GM21723 (cell line): ENCODE data around the gene OR1I1.
"Not testable (repeated sequence)": the region's sequence is repeated elsewhere in the genome, so short reads cannot be mapped to it uniquely, and the experiment has no call there.

Experiments used
- ATAC-seq: cut with Tn5 transposase; IDR thresholded peaks from one replicate; pipeline ENCODE4 v1.9.1; 2021; ENCODE audit warnings: mild to moderate bottlenecking, moderate library complexity; ENCODE audit not compliant: unreplicated experiment

Gene OR1I1

DNA sequence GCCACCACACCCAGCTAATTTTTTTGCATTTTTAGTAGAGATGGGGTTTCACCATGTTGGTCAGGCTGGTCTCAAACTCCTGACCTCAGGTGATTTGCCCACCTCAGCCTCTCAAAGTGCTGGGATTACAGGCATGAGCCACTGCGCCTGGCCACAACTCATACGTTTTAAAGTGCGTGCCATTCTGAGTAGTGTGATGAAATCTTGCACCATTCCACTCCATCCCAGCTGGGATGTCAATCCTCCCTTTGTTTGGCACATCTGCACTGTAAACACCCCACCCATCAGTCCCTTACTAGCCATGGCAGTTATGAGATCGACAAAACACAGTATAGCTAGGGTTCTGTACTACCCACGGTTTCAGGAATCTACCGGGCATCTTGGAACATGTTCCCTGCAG lies 16.0 kb downstream of the OR1I1 start:
- not testable (repeated sequence) for ATAC-seq

DNA sequence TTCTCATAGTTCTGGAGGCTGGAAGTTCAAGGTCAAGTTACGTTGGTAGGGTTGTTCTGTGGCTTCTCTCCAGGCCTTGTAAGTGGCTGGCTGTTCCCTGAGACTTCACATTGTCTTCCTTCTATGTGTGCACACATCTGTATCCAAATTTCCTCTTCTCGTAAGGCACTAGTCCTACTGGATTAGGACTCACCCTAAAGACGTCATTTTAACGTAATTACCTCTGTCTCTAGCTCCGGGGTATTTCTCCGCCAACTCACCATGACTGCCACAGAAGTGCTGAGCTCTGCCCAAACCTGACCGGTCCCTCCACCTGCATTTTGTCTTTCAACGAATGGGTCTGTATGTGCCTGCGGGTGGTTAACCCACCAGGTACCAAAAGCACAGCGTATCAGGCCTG lies 16.4 kb downstream of the OR1I1 start:
- ATAC-seq, result no peak

DNA sequence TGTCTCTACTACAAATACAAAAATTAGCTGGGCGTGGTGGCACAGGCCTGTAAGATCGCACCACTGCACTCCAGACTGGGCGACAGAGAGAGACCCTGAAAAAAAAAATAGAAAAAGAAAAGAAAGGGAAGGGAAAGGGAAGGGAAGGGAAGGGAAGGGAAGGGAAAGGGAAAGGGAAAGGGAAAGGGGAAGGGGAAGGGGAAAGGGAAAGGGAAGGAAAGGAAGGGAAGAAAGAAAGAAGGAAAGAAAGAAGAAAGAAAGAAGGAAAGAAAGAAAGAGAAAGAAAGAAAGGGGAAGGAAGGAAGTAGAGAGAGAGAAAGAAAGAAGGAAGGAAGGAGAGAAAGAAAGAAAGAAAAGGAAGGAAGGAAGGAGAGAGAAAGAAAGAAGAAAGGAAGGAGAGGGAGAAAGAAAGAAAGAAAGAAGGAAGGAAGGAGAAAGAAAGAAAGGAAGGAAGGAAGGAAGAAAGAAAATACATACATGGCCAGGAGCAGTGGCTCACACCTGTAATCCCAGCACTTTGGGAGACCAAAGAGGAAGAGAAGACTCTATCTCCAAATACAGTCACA lies 17.1 kb downstream of the OR1I1 start:
- ATAC-seq, result no peak

DNA sequence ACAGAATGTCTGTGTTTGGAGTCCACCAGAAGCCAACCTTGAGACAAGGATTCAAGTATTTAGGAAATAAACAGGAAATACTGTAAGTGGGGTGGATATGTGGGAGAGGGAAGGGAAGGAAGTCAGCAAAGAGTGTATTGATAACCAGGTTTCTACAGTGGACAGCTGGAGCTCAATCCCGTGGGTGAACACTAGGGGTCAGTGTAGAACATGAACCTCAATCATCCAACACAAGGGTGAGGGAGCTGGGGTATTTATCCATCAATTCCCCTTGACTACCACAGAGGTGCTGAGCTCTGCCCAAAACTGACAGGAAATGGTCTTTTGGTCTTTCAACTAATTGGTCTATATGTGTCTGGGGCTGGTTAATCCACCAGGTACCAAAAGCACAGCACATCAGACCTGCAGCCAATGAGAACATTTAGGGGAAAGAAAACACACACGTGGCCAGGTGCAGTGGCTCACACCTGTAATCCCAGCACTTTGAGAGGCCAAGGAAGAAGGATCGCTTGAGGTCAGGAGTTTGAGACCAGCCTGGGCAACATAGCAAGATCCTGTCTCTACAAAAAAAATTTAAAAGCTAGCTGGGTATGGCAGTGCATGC lies 19.6 kb downstream of the OR1I1 start:
- no peak for ATAC-seq

DNA sequence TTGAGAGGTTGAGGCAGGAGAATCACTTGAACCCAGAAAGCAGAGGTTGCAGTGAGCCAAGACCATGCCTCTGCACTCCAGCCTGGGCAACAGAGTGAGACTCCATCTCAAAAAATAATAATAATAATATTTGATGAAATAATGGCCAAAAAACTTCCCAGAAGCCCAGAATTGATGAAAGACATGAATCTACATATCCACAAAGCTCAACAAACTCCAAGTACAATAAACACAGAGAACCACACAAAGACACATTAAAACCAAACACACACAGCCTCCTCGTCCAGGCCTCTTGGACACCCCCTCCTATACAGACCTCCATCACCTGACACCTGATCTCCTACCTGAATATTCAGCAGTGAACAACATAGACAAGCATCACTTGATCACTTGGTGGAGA lies 22.0 kb downstream of the OR1I1 start:
- ATAC-seq, result no peak

DNA sequence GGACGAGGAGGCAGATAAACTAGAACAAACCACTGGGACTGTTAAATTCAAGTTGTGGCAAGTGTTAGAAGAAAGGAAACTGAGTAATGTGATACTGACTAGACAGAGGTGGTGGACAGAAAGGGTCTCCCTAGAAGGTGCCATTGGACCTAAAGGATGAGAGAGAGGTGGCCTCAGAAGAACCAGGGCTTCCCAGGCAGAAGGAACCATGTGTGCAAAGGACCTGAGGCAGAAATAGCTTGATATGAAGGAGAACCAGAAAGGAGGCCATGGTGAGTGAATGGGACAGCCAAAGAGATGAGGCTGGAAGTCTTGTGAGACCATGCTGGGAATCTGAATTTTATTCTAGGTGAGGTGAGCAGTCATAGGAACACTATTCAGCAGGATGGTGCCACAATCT lies 22.4 kb downstream of the OR1I1 start:
- ATAC-seq, result no peak

DNA sequence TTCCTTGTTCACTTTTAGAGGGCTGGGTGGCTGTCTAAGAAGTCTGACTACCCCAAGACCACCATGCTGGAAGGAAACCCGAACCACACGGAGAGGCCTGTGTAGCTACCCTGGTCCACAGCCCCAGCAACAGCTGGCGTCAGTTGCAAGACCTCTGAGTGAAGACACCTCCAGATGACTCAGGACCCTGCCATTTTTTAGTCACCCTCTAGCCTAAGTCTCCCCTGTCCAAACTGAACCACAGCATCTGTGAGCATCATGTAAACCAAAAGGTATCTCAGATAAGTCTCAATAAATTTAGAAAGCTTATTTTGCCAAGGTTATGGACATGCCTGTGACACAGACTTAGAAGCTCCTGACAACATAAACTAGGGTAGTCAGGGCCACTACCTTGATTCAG lies 23.0 kb downstream of the OR1I1 start:
- no peak for ATAC-seq

DNA sequence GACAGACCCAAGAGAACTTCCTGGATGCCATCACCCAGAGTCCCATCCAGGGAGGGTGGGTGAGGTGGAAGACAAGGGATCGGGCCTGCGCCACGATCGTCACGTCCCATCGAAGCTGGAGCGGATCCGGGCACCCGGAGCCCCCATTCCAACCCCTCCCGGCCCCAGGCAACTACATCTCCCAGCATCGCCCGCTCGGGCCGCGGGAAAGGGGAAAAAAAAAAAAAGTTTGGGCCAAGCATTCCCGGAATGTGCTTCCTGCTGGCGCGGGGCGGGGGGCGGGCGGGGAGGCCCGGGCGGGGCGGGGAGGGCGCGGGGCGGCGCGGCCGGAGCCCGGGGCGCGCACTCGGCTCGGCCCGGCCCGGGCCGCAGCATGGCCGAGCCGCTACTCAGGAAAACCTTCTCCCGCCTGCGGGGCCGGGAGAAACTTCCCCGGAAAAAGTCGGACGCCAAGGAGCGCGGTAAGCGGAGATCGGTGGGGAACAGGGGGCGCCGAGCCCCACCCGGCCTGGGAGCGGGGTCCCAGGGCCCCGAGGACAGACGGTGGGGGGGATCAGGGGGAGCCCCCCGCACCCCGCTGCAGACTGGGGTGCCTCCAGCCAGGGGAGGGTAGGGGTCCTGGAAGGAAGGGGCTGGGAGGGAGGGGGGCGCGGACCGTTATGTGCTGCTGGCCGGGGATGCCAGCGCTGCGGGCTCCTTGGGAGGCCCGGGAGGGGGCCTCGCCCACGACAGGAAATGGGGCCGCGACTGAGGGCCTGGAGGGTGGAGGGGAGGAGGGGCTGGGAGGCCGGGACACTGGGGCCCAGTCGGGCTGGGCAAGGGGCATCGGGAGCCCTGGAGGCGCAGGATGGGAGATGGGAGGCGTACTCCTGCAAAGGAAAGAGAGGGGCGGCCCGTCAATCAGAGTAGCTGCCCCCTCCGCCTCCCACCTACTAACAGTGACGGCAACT lies 25.3 kb downstream of the OR1I1 start, which contains the start of gene SYDE1:
SYDE1 (plus strand) TSS at position 341 of the 950 bp plus-strand sequence; CDS start at position 374, 33 bp downstream.
- ATAC-seq, result no peak

DNA sequence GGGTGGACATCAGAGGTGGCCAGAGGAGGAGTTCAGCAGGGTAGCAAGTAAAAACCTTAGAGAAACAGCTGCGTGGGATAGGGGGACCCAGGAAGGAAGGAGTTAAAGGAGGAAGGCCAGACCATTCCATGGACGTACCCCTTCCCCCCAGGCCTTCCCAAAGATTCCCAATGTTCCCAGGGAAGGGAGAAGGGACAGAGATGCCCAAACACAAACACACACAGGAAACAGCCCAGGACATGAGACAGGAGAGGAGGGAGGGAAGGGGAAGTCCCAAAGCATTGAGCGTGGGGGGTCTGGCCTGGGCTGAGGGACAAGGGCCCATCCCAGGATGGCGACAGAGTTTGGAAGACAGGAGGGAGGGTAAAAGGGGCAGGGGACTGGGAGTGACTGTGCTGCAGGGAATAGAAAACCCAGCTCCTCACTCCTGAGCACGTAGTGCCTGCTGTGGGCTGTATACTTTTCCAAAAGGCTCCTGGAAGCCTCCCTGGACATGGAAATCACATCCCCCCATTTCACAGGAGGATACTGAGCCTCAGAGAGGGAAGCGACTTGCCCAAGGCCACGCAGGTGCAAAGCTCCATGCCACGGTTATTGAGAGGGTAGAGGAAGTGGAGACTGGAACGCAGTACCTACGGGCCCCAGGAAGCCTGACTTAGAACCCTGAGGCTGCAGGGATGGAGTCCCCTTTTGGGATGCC lies 26.3 kb downstream of the OR1I1 start:
- no peak for ATAC-seq

DNA sequence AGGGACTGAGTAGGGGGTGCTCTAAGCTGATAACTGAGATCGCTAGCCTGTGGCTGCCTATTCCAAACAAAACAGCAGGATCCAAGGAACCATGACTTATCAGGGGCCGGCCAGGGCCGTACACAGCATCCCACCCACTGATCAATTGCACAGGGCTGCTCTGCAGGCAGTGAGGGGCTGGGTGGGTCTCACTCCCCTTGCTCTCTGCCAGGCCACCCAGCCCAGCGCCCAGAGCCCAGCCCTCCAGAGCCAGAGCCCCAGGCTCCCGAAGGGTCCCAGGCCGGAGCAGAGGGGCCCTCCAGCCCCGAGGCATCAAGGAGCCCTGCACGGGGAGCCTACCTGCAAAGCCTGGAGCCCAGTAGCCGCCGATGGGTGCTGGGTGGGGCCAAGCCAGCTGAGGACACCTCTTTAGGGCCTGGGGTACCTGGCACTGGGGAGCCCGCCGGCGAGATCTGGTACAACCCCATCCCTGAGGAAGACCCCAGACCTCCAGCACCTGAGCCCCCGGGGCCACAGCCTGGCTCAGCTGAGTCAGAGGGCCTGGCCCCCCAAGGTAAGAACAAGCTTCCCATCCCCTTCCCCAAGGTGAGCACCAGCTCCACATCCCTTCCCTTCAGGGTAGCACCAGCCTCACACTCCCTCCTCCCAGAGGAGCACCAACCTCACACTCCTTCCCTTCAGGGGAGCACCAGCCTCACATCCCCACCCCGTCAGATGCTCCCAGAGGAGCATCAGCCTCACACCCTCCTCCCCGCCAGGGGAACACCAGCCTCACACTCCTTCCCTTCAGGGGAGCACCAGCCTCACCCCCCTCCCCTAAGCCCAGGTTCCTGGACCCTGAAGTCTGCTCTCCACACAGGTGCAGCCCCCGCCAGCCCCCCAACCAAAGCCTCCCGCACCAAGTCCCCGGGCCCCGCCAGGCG lies 27.1 kb downstream of the OR1I1 start:
- ATAC-seq, result no peak

DNA sequence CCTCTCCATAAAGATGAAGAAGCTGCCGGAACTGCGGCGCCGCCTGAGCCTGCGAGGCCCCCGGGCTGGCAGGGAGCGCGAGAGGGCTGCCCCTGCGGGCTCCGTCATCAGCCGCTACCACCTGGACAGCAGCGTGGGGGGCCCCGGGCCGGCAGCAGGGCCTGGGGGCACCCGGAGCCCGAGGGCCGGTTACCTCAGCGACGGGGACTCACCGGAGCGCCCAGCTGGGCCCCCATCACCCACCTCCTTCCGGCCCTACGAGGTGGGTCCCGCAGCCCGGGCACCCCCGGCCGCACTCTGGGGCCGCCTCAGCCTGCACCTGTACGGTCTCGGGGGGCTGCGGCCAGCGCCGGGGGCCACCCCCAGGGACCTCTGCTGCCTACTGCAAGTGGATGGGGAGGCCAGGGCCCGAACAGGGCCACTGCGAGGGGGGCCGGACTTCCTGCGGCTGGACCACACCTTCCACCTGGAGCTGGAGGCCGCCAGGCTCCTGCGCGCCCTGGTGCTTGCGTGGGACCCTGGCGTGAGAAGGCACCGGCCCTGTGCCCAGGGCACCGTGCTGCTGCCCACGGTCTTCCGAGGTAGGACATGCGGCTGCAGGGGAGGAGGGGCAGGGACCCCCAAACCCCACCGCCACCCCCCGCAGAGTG lies 27.9 kb downstream of the OR1I1 start:
- ATAC-seq, result no peak

DNA sequence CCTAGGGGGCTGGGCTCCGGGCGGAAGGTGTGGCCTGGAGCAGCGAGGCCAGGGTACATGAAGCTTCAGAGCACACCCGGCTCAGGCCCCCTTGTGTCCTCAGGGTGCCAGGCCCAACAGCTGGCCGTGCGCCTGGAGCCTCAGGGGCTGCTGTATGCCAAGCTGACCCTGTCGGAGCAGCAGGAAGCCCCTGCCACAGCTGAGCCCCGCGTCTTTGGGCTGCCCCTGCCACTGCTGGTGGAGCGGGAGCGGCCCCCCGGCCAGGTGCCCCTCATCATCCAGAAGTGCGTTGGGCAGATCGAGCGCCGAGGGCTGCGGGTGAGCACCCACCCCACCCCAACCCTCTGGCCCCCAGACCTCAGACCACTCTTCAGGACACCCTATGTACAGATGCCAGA lies 28.4 kb downstream of the OR1I1 start:
- no peak for ATAC-seq

DNA sequence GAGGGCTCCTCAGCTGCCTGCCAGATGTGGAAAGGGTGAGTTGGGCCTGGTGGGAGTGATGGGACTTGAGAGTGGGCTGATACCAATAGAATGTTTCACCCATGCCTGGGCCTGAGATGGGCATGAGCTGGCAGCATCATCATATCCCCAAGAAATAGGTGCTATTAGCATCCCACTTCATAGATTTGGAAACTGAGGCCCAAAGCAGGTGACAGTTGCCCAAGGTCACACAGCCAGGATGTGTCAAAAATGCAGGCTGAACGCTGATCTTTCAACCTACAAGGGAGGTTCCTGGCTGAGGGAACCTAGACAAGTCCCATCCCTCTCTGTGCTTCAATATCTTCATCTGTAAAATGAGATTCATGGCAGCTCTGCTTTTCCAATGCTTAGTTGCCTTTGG lies 29.7 kb downstream of the OR1I1 start:
- no peak for ATAC-seq

DNA sequence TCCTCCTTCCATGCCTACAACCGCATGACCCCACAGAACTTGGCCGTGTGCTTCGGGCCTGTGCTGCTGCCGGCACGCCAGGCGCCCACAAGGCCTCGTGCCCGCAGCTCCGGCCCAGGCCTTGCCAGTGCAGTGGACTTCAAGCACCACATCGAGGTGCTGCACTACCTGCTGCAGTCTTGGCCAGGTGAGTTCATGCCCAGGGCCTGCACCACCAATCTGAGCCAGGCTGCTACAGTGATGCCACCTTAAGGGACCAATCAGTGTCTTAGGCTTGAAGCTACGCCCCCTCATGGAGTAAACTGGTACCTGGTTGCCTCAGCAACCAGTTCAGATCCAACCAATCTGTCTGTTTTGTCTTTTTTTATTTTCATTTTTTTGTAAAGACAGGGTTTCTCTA lies 30.4 kb downstream of the OR1I1 start:
- no peak for ATAC-seq

DNA sequence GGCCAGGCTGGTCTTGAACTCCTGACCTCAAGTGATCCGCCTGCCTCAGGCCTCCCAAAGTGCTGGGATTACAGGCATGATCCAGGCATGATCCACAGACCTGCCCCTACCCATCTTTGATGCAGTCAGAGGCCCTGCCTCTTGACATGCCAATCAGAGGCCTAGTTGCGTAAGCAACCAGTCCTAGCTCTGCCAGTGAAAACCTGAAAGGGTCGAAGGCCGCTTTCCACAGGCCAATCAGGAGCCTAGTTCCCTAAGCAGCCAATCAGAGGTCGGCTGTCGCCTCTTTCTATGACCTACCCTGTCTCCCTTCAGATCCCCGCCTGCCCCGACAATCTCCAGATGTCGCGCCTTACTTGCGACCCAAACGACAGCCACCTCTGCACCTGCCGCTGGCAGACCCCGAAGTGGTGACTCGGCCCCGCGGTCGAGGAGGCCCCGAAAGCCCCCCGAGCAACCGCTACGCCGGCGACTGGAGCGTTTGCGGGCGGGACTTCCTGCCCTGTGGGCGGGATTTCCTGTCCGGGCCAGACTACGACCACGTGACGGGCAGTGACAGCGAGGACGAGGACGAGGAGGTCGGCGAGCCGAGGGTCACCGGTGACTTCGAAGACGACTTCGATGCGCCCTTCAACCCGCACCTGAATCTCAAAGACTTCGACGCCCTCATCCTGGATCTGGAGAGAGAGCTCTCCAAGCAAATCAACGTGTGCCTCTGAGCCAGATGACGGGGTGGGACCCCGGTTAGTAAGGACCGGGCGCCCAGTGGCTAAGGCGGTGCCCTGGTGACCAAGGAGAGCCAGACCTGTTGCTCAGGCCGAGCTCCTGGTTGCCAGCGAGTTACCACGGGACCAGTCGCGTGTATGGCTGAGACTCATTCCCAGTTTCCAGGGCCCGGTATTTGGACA lies 31.5 kb downstream of the OR1I1 start:
- ATAC-seq, result no peak

DNA sequence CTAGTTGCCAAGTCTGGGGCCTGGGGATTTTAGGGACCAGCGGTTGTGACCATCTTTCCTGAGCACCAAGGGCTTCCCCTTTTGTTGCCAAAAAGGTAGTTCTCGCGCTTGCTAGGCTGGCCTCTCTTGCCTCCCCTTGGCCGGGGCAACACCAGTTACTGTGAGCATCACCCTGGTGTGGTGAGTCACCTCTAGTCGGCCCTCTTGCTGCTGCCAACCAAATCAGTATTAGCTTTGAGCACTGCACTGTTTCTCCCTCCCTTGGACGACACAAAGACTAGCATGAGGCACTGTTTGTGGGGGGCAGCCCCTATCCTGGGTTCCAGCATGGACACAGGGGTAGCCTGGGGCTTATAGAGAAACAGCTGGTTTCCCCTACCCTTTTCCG lies 32.1 kb downstream of the OR1I1 start:
- no peak for ATAC-seq

DNA sequence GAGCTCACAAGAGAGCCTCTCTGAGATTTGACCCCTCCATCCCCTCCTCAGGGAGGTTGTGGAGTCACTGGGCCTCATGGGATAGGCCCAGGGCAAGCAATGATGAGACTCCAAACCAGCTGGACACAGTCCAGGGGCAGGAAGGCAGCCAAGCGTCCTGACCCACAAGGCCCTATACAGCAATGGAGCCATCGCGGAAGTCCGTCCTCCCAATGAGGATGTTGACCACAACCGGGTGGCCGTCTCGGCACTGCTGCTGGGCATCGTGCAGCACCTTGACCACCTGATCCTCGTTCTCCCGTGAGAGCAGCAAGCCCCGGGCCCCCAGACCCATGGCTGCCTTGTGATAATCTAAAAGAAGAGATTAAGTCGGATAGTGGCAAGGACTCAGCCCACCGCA lies 33.1 kb downstream of the OR1I1 start:
- ATAC-seq, result no peak

DNA sequence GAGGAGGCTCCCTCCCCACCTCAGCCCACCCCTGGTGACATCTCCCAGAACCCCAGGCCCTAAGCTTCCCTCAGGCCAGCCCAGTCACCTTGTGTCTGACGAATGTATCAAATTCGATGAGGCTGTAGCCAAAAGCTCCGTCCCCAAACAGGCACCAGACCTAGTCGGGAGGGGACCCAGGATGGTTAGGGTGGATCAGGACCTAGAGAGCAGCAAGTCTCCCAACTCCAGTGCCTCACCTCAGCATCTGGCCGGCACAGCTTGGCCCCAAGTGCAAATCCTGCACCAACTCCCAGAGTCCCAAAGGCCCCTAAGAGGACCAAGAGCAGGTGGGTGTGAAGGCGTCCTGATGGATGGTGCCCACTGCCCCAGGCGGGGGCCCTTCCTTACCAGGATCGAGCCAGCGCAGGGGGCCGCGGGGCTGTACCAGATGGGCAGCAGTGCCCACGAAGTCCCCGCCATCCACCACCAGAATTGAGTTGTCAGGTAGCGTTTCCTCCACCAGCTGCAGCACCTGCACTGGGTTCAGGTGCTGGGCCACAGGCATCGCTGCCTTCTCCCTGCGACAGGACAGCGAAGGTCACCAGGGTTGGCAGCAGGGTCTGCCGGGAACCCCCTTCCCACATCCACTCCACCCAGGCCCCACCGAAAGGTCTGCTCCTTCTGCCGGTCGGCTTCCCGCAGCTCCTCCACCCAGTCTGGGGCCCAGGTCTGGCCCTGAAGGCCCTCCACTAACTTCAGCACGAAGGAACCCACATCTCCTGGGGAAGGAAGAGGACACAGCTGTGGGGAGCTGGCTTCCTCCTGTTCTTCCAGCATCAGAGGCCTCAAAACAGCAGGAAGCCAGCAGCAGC lies 34.0 kb downstream of the OR1I1 start:
- no peak for ATAC-seq
